ENCODE data around the gene TMEM273. TPM values are rescaled to one million over a fixed set of nuclear protein-coding genes. Genes with fewer than 3 reads are reported as not detected.
"Not testable (repeated sequence)": the region's sequence is repeated elsewhere in the genome, so short reads cannot be mapped to it uniquely, and the experiment has no call there.

TMEM273 gene
- total RNA-seq, 1 donor from 2014 or later, result not detected

DNA sequence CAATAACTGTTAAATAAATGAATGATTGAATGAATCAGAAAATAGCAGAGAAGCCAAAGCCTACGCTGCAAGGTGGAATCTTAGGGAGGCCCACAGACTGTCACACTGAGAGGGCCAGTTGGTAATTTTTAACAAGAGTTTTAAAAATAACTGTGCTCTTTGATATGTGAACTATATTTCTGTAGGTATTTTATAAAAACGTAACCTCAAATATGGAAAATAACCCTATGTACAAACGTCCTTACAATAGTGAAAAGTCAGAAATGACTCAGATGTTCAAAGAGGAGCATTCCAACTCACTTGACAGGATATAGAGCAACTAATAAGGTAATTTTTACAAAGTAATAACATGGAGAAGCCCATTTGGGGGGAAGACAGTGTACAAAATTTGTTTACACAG is 18.9 kb upstream of the TMEM273 start:
- DNase-seq (ENCODE audit: extremely low spot score, unreplicated experiment), result no peak
- peaks cover 23% of the 10 kb centered on the region for H3K27me3 Mint-ChIP-seq
- no peaks in the 10 kb centered on the region for H3K4me1 Mint-ChIP-seq (ENCODE audit: unreplicated experiment)
- peaks cover 5% of the 10 kb centered on the region for H3K9me3 Mint-ChIP-seq
- TF ChIP-seq, protein P1, sequence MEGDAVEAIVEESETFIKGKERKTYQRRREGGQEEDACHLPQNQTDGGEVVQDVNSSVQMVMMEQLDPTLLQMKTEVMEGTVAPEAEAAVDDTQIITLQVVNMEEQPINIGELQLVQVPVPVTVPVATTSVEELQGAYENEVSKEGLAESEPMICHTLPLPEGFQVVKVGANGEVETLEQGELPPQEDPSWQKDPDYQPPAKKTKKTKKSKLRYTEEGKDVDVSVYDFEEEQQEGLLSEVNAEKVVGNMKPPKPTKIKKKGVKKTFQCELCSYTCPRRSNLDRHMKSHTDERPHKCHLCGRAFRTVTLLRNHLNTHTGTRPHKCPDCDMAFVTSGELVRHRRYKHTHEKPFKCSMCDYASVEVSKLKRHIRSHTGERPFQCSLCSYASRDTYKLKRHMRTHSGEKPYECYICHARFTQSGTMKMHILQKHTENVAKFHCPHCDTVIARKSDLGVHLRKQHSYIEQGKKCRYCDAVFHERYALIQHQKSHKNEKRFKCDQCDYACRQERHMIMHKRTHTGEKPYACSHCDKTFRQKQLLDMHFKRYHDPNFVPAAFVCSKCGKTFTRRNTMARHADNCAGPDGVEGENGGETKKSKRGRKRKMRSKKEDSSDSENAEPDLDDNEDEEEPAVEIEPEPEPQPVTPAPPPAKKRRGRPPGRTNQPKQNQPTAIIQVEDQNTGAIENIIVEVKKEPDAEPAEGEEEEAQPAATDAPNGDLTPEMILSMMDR (conservative IDR thresholded peaks at IDR 0.05), result no peak
- no peaks in the 10 kb centered on the region for H3K36me3 Mint-ChIP-seq
- no peak overlapping the region for H3K27ac Mint-ChIP-seq
- no peak overlapping the region for H3K4me3 Mint-ChIP-seq

DNA sequence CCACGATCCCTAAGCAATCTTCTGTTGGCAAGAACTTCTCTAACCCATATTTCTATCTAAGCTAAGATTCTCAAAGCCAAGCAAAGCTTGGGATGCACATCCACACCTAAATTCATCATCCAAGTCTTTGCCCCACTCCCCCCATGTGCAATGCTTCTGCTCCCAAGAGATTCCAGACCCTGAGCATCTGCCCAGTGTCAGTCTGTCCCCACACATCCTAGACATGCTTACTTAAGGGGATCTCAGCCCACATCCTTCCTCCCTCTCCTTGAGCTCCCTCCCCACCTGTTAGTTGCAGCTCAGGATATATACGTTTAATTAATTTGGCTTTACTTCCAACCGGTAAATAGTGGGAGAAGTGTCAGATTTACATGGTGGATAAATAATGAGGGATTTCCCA is 17.0 kb upstream of the TMEM273 start:
- no peak overlapping the region for H3K27ac Mint-ChIP-seq
- no peak overlapping the region for H3K4me3 Mint-ChIP-seq
- peaks cover 23% of the 10 kb centered on the region for H3K27me3 Mint-ChIP-seq
- no peaks in the 10 kb centered on the region for H3K36me3 Mint-ChIP-seq
- H3K4me1 Mint-ChIP-seq (ENCODE audit: unreplicated experiment), result no peaks in the 10 kb centered on the region
- peaks cover 5% of the 10 kb centered on the region for H3K9me3 Mint-ChIP-seq
- no peak for DNase-seq (ENCODE audit: extremely low spot score, unreplicated experiment)
- TF ChIP-seq, protein P1 (conservative IDR thresholded peaks at IDR 0.05), result no peak

DNA sequence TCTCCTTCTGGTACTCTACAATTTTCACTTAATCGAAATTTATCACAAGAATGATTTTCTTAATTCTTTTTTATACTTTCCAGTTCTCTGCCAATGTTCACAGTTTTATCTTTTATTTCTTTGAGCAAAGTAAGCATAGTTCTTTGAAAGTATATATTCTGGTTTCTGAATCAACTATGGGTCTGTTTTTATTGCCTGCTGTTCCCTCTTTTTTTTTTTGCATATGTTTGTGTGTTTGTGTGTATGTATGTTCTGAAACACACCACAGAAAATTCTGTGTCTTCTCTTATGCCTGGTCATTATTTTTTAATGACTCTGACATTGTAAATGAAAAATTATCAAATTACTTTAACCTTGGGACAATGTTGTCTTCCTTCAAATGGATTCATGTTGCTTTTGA is 15.9 kb upstream of the TMEM273 start:
- Mint-ChIP-seq H3K4me1 (ENCODE audit: unreplicated experiment) (no peaks in the 10 kb centered on the region), H3K27me3 (peaks cover 28% of the 10 kb centered on the region), H3K4me3 (no peak overlapping the region), H3K27ac (no peak overlapping the region), H3K36me3 (no peaks in the 10 kb centered on the region), H3K9me3 (peaks cover 5% of the 10 kb centered on the region)
- no peak for DNase-seq (ENCODE audit: extremely low spot score, unreplicated experiment)
- TF ChIP-seq, protein P1 (conservative IDR thresholded peaks at IDR 0.05), result no peak

DNA sequence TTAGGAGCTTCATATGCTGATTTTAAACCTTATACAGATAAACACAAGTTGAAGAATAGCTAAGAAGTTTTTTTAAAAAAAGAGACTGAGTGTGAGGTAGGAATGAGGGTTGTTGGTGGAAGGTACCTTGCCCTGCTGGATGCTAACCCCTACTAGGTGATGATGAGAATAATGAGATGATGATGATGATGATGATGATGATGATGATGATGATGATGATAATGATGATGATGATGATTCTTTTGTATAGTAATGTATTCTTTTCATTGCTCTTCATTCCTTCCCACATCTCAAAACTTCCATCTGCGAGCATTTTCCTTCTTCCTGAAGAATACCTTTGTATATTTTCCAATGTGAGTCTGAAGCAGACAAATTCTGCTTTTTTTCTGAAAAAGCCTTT is 14.1 kb upstream of the TMEM273 start:
- Mint-ChIP-seq H3K36me3 (no peaks in the 10 kb centered on the region), H3K27me3 (peaks cover 25% of the 10 kb centered on the region), H3K4me1 (ENCODE audit: unreplicated experiment) (no peaks in the 10 kb centered on the region), H3K27ac (no peak overlapping the region), H3K4me3 (no peak overlapping the region), H3K9me3 (peaks cover 5% of the 10 kb centered on the region)
- no peak for DNase-seq (ENCODE audit: extremely low spot score, unreplicated experiment)
- TF ChIP-seq, protein P1 (conservative IDR thresholded peaks at IDR 0.05), result no peak

DNA sequence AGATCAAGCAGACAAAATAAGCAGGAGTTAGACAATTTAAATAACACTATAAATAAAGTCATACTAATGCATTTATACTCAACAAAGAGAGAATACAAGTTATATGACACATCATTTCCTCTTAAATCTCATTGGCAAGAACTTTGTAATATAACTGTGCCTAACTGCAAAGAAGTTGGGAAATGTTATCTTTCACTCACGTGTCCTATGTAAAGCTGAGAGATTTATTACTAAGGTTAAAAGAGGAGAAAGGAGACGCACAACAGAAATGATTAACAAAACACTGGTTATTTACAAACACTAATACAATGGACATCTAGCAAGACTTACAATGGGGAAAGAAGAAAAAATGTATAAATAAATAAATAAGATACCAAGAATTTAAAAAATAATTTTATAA is 12.7 kb upstream of the TMEM273 start:
- Mint-ChIP-seq H3K4me3 (no peak overlapping the region), H3K27ac (no peak overlapping the region), H3K27me3 (peaks cover 21% of the 10 kb centered on the region), H3K36me3 (no peaks in the 10 kb centered on the region), H3K9me3 (peaks cover 5% of the 10 kb centered on the region), H3K4me1 (ENCODE audit: unreplicated experiment) (no peaks in the 10 kb centered on the region)
- TF ChIP-seq, protein P1 (conservative IDR thresholded peaks at IDR 0.05), result no peak
- no peak for DNase-seq (ENCODE audit: extremely low spot score, unreplicated experiment)

DNA sequence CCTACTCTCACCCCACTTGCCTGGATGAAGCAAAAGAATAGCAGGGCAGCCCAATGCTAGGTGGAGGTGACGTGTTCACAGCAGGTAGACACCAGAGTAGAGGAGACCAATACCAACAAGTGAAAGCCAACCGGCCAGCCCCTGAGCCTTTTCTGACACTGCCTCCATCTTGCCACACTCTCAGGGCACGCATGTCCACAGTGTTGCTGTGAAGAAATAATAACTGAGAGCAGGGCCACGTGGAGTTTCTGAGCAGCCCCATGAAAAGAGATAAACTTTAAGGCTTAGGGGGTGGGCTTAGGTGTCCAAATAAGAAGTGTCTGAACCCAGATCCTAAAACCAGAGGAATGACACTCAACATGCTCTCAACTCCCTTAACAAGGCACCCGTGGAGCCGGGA is 9.0 kb upstream of the TMEM273 start:
- no peaks in the 10 kb centered on the region for H3K9me3 Mint-ChIP-seq
- DNase-seq (ENCODE audit: extremely low spot score, unreplicated experiment), result peak; percentile 36
- H3K27me3 Mint-ChIP-seq, result peaks cover 11% of the 10 kb centered on the region
- no peak overlapping the region for H3K27ac Mint-ChIP-seq
- H3K36me3 Mint-ChIP-seq, result no peaks in the 10 kb centered on the region
- H3K4me1 Mint-ChIP-seq (ENCODE audit: unreplicated experiment), result no peaks in the 10 kb centered on the region
- H3K4me3 Mint-ChIP-seq, result no peak overlapping the region
- TF ChIP-seq, protein P1 (conservative IDR thresholded peaks at IDR 0.05), result no peak

DNA sequence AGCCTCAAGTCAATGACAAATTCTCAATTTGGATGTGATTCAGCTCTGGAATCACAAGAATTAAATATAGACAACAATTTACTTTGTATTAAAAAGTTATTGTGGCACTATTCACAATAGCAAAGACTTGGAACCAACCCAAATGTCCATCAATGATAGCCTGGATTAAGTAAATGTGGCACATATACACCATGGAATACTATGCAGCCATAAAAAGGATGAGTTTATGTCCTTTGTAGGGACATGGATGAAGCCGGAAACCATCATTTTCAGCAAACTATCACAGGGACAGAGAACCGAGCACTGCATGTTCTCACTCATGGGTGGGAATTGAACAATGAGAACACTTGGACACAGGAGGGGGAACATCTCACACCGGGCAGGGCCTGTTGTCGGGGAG is 7.7 kb upstream of the TMEM273 start:
- not testable (repeated sequence) for H3K36me3 Mint-ChIP-seq; DNase-seq (ENCODE audit: extremely low spot score, unreplicated experiment); H3K9me3 Mint-ChIP-seq; H3K4me1 Mint-ChIP-seq (ENCODE audit: unreplicated experiment); H3K4me3 Mint-ChIP-seq; H3K27ac Mint-ChIP-seq
- peaks cover 11% of the 10 kb centered on the region for H3K27me3 Mint-ChIP-seq

Data from type B pancreatic cell (in vitro differentiated cells).